HG03457 (cell line): ENCODE measurements around the gene ZMYND11.

Experiments used
- ATAC-seq: cut with Tn5 transposase; IDR thresholded peaks from one replicate; pipeline ENCODE4 v1.9.1; 2021; ENCODE audit warnings: moderate number of reproducible peaks; ENCODE audit not compliant: unreplicated experiment

The ZMYND11 gene

DNA sequence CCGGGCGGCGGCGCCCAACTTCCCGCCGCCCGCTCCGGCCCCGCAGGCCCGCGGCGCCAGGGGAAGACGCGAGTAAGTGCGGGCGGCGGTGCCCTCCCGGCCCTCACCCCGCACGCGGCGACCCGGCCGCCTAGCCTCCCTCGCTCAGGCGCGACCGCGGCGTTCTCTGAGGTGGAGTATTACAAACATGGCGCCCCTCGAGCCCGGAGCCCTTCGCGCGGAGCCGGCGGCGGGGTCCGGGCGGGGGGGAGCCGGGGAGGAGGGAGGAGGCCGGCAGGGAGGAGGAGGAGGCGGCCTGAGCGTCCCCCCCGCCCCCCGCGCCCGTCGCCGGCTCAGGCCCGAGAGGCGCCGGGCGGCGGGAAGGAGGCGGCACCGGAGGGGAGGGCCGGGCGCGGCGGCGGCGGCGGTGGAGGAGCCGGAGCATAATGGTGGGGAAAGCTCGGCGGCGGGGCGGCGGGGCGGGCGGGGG, at the start of gene ZMYND11:
TSS of gene ZMYND11 (plus strand) at position 324 of the 469 bp plus-strand sequence. CDS start 44,558 bp downstream, outside the sequence.
- peak; percentile 36 for ATAC-seq

DNA sequence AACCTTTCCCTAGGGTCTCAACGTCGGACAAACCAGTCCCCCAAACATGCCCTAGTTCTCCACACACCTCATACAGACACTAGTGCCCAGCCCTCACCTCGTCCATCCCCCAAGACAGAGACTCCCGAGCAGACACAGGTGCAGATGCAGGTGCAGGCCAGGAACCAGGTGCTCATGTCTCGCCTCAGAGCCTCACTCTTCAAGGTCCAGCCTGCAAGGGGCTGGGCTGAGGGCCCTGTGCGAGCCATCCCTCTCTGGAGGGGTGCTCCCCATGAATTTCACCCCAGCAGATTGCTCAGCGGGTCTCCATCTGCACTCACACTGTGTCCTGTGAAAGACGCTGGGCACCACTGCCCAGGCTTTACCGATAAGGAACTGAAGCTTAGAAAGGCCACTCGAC, 49.2 kb upstream of the ZMYND11 start:
- no peak for ATAC-seq

DNA sequence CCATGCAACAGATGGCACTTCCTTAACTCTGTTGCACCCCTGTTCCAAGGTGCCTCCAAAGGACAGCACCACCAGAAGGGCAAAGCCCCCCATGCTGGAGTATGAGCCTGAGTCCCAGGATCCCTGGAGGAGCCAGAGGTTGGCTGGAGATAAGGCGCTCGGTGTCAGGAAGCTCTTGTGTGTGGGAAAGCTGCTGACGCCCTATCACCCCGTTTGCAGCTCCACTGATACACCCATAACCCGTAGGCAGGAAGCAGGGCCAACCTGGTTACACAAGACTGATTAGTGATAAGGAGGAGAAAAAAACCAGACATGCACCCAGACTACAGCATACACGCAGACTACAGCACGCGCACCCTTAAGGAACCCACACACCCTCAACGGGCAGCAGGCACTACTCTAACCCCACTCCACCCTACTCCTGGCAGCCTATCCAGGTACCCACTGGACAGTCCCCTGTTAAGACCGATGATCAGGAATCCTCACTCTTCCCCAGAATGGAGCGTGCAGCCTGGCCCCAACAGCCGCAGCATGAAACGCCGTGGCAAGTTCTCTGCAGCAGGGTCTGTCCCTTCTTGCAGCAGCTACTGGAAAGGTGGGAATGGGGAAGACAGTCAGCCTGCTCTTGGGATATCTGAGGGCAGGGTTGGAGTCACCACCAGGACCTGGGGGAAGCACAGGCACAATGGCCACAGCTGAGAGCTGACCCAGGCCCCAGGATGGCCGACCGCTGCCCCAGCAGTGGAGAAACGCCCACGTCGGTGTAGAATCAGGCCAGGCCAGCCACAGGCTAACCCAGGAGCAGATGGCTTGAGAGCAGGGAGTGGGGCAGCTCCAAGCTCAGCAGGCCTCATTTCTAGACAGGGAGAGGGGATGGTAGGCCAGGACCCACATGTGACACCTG, 47.8 kb upstream of the ZMYND11 start:
- no peak for ATAC-seq

DNA sequence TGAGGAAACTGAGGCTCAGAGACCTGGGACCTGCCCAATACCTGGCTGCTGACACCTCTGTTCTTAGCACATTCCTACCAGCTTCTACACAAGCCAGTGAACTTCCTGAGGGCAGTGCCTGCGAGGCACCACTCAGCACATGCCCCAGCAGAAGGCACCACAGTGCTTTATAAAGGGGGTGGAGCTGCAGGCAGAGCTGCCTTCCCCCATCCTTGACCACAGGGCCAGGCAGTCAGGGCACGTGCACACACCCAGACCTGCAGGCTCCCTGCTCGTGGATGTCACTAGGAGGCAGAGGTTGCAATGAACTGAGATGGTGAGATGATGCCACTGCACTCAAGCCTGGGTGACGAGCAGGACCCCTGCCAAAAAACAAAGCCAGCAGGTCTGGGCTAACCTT, 47.0 kb upstream of the ZMYND11 start:
- ATAC-seq = no peak

DNA sequence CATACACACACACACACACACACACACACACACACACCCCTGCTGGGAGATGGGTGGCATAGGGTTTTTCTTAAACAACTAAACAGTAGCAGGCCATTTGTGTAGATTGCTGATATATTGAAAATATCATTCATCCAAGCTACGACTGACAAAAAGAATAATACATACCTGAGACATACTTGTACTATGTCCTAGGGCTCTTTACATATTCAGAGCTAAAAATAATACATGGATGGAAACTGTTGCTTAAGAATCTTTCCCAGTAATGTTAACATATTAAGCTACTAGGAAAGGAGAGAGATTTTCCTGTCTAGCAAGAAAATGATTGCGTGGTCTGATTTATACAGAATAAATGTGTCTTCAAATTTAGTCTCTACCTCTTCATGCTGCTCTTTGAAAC, 46.0 kb upstream of the ZMYND11 start:
- ATAC-seq = no peak

DNA sequence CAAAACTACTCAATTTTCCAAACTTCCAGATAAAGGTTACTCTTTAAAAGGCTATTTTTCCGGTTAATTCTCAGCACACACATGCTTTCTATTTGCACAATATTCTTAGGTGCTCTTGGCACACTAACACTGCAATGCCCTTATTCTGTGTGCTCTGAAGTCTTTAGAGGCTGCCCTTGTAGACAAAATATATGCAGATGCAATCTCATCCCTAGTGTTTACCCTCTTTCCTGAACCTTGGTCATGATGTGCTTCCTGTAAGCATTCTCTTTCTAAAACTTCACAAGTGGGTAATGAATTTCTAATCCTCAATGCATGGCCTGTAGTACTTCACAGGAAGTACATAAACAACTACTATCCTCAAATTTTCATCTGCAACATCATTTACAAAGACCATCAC, 45.1 kb upstream of the ZMYND11 start:
- no peak for ATAC-seq

DNA sequence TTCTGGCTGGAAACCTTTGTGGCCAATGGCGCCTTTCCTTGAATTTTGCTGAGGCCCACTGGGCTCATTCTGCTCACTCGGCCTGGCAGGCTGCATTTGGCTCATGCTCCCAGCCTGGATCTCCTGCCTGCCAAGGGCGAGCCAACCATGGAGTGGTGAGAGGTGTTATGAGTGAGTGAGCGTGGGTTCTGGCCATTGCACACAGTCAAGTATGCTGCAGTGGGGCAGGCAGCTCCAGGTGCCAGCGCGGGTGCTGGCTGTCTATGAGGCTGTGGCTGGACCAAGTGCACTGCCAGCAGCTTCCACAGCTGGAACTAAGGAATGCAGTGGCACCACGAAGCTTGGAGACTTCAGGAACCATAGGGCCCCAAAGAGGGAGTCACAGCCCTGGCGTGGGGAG, 43.9 kb upstream of the ZMYND11 start:
- ATAC-seq = no peak

DNA sequence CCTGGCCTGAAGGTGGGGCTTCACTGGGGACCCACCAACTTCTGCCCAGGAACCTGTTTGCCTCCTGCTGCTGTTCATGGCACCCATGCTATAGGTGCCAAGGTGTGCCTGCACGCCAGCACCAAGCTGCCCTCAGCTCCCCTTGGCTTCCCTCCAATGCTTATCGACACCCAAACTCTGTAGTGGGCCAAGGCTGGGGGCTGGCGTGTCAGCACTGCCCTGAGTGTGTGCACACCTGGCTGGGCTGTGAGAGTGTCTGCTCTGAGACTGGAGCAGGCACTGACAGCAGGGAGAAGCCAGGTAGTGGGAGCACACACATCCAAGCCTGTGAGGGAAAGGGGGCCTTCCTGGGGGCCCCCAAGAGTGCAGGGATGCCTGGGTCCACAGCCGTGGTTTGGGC, 43.1 kb upstream of the ZMYND11 start:
- no peak for ATAC-seq

DNA sequence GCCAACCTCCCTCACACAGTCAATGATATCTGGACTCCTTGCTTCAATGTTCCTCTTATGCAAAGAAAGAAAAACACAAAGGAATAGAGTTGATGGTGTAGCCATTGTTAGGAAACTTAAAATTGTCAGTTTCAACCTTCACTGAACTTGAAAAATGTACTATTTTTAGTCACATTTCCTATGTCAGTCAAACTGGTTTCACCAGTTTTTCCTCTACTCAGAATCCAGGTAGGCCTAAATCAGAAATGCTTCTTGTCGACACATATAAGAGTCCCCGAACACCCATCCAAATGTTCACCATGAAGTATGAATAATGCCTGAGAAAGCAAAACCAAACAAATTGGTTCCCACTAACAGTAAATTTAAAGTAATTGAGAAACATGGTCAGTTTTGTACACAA, 42.4 kb upstream of the ZMYND11 start:
- no peak for ATAC-seq

DNA sequence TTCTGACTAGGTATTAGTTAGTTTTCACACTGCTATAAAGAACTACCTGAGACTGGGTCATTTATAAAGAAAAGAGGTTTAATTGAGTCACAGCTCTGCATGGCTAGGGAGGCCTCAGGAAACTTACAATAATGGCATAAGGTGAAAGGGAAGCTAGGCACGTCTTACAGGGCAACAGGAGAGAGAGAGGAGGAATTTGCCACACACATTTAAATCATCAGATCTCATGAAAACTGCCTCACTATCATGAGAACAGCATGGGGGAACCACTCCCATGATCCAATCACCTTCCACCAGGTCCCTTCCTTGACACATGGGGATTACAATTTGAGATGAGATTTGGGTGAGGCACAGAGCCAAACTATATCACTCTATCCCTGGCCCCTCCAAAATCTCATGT, 40.6 kb upstream of the ZMYND11 start:
- ATAC-seq = no peak

DNA sequence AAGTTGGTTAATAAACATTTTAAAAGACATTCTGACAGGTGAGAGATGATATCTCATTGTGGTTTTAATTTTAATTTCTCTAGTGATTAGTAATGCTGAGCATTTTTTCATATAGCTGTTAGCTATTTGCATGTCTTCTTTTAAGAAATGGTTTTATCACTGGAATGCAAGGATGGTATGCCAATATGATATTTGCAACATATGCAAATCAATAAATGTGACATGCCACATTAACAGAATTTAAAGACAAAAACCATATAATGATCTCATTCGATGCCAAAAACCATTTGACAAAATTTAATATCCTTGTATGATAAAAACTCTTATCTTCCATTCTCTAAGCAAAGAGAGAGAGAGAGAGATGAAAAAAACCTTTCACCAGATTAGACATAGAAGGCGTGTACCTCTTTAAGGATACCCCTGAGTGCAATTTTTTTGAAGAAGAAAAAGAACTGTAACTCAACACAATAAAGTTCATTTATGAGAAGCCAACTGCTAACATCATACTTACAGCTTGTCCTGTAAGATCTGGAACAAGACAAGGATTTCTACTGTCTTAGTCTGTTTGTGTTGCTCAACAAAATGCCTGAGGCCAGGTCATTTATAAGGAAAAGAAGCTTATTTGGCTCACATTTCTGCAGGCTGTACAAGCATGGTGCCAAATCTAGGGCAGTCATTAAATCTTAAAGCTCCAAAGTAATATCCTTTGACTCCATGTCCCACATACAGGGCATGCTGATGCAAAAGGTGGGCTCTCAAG, 39.7 kb upstream of the ZMYND11 start:
- ATAC-seq = no peak

DNA sequence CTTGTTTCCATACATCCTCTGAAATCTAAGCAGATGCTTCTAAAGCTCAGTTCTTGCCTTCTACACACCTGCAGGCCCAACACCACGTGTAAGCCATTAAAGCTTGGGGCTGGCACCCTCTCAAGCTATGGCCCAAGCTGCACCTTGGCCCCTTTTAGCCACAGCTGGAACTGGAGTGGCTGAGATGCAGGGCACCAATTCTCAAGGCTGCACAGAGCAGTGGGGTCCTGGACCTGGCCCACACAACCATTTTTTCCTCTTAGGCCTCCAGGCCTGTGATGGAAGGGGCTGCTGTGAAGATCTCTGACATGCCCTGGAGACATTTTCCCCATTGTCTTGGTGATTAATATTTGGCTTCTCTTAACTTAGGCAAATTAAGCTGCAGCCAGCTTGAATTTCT, 38.8 kb upstream of the ZMYND11 start:
- ATAC-seq = no peak

DNA sequence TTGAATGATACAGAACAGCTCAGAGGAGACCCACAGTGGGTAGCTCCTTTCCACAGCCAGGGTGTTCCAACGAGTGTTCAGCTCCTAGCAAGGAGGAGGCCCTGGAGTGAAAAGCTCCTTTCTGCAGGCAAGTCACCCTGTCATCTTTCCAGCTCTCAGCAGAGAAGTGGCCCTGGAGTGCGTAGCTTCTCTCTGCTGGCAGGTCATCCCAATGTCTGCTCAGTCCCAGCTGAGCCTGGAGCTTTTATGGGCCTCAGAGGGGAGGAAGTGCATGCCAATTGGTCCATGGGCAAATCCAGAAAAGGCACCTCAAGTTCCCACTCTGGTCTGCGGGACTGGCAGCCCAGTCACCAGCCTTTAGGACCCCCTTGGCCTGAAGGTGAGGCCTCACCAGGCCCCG, 30.8 kb upstream of the ZMYND11 start:
- ATAC-seq = no peak

DNA sequence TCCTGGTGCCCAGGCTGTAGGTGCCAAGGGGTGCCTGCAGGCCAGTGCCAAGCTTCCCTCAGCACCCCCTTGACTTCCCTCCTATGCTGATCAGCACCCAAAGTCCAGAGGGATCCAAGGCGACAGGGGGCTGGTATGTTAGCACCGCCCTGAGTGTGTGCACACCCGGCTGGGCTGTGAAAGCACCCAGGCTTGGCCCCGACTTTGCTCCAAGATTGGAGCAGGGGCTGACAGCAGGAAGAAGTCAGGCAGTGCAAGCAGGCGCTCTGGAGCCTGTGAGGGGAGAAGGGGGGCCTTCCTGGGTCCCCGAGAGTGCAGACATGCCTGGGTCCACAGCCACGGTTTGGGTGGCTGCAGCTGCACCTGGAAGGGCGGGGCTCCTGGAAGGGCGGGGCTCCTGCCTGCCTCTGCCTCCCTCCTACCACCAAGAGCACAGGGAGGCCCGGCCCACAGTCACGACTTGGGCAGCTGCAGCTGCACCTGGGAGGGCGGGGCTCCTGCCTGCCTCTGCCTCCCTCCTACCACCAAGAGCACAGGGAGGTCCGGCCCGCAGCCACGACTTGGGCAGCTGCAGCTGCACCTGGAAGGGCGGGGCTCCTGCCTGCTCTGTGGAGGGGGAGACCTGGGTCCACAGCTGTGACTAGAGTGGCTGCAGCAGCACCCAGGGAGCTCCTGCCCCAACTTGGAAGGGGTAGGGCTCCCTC, 30.2 kb upstream of the ZMYND11 start:
- ATAC-seq = no peak

DNA sequence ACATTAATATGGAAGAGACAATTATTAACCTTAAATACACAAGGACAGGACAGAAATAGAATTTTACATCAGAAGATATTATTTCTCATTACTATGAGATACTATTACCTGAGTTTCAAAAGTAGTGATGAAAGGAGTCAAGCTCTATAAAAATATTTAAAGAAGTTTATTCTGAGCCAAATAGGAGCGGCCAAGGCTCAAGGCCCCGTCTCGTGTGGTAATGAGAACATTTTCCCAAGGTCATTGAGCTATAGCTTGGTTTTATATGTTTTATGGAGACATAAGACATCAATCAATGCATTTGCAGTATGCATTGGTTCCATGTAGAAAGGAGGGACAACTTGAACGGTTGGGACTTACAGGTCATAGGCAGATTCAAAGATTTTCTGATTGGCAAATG, 29.4 kb upstream of the ZMYND11 start:
- no peak for ATAC-seq

DNA sequence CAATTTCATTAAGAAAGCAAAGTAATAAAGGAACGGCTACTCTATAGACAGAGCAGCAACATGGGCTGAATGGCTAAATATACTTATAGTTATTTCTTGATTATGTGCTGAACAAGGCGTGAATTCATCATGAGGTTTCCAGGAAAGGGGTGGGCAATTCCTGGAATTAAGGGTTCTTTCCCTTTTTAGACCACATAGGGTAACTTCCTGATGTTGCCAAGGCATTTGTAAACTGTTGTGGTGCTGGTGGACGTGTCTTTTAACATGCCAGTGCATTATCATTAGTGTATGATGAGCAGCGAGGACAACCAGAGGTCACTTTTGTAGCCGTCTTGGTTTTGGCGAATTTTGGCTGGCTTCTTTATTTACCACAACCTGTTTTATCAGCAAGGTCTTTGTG, 28.5 kb upstream of the ZMYND11 start:
- no peak for ATAC-seq

DNA sequence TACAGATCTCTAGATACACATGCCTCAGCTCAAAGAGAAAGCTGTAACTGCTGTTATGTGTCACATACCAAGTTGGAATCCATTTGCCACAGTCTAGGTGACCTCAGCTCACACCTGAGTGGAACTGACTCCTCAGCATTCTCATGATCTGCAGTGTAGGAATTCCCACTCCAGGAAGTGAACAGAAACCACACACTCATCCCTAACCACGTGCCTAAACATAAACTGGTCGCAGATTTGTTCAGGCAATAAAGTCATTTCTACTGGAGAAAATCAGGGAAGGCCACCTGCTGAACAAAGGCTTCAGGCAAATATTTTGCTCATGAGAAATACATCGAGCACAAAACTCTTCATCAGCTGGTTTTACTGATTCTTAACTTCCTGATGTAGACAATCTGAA, 23.0 kb upstream of the ZMYND11 start:
- ATAC-seq = no peak

DNA sequence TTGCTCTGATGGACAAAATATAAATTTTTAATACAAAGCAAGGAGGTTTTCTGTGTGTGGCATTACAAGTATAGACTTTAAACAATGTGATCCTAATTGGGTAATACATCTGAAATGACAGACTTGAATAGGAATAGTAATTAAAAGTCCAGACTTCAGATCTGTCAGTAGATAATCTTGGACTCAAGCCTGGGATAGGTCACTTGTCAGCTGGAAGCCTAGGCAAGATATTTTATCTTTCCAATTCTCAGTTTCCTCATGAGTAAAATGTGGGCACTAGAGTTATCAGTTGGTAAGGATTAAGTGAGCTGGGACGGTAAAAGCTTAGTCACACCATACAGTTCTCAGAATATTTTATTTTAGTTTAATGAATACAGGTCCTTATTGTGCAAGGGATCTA, 10.4 kb upstream of the ZMYND11 start:
- no peak for ATAC-seq

DNA sequence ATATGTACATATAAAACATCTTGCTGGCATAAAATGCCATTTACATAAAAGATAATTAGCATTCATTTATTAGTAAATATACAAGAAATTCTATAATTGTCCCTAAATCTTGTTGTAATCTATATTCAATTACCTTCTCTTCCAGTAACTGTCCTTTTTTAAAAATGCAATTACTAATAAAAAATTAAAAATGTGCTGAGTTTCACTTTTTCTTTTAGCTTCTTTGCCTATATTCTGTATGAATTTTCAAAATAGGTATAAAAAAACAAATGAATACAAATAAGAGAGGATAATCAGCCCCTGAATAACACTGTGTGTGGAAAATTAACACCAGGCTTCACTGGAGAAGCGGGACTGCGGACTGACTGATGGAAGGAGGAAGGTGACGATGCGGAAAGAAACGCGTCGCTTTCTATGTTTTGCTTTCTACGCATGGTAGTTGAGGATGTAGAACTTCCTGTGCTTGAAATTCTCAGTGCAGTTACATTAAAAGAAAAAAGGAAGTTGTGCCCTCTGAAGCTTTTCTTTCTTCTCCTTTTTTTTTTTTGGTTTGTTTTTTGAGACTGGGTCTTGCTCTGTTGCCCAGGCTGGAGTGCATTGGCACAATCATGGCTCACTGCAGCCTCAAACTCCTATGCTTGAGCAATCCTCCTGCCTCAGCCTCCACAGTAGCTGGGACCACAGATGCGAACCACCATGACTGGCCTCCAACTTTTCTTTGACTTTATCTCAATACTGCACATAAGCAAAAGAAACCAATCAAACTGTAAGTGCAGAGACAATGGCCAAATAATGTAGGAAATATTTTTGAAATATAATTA, 7.4 kb upstream of the ZMYND11 start:
- peak; percentile 76 for ATAC-seq

DNA sequence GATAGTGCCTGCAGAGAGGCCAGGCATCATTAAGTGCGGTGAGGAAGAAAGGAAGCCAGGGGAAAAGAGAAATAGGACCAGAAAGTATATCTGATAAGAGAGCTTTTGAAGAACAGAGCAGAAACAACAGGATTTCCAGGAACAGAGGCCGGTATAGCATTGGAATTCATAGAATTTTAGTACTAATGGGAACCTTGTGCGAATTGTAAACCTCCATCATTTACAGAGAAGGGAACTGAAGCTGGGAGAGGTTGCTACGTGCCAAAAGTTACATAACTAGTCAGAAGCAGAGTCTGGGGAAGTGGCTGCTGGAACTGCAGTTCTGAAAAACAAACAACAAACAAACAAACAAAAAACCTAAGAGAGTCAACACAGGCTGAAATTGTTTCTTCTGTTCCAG, 5.4 kb upstream of the ZMYND11 start:
- ATAC-seq = no peak
